MCF 10A (cell line): ENCODE results near the gene GPR27. TPM values are rescaled to one million over a fixed set of nuclear protein-coding genes. Genes with fewer than 3 reads are reported as not detected.

Source experiments
- BruUV-seq: library from RNA; stranded (reverse); fragments of 400-500 nt; replicated peaks from 2 replicates; lab custom pipeline; 2021; lab: Mats Ljungman, UMichigan
- CTCF ChIA-PET: fragments of 300-600 bp; sonication (Branson Sonifier 250); formaldehyde crosslinking; extraction: SDS; loops from one replicate; lab custom pipeline; 2021; ENCODE audit warnings: antibody characterized with exemption, inconsistent platforms; lab: Yijun Ruan, JAX
- POLR2A ChIA-PET: fragments of 300-600, 350-650 bp; sonication (Branson Sonifier 250); formaldehyde crosslinking; extraction: SDS; loops from one replicate; lab custom pipeline; 2020; ENCODE audit warnings: antibody characterized with exemption, inconsistent platforms; lab: Yijun Ruan, JAX
- DNase-seq: peaks from one replicate; pipeline ENCODE4 v3.0.0-alpha.2; 2018; ENCODE audit not compliant: unreplicated experiment
- H3K27ac Mint-ChIP-seq: one replicate; pipeline ENCODE4 v1.8.0; 2022; ENCODE audit warnings: mild to moderate bottlenecking, low read depth, mixed read lengths; ENCODE audit not compliant: unreplicated experiment
- H3K27me3 Mint-ChIP-seq: one replicate; pipeline ENCODE4 v1.8.0; 2022; ENCODE audit warnings: mixed read lengths; ENCODE audit not compliant: insufficient read depth, unreplicated experiment
- H3K36me3 Mint-ChIP-seq: one replicate; pipeline ENCODE4 v1.8.0; 2022; ENCODE audit warnings: mild to moderate bottlenecking, moderate library complexity, mixed read lengths; ENCODE audit not compliant: insufficient read depth, unreplicated experiment
- H3K4me1 Mint-ChIP-seq: one replicate; pipeline ENCODE4 v1.8.0; 2022; ENCODE audit warnings: mixed read lengths; ENCODE audit not compliant: insufficient read depth, unreplicated experiment
- H3K4me3 Mint-ChIP-seq: one replicate; pipeline ENCODE4 v1.8.0; 2022; ENCODE audit warnings: mild to moderate bottlenecking, moderate library complexity, mixed read lengths; ENCODE audit not compliant: unreplicated experiment
- H3K9me3 Mint-ChIP-seq: one replicate; pipeline ENCODE4 v1.8.0; 2022; ENCODE audit warnings: mixed read lengths; ENCODE audit not compliant: unreplicated experiment
- intact Hi-C: fragments of 100-400 bp; cut with micrococcal nuclease; formaldehyde crosslinking; loops from 2 replicates; pipeline ENCODE4 v1.14.1; 2022
- total RNA-seq: library from RNA; stranded (reverse); gene quantifications from 2 replicates; pipeline ENCODE4 v1.2.3, GENCODE V29; 2022
- TF ChIP-seq, protein P1 (sequence below): fragments of 200-600 bp; IDR thresholded peaks from one replicate; pipeline ENCODE4 v1.8.0; 2022; ENCODE audit warnings: antibody characterized with exemption, mild to moderate bottlenecking; ENCODE audit not compliant: unreplicated experiment

Gene GPR27
- total RNA-seq, 1 experiment from 2014 or later = 4.4 TPM

GRCh38 chr3:71742621-71743020, 11.0 kb upstream of the GPR27 start:
- intact Hi-C loops = no loop called here
- no peak for DNase-seq
- H3K9me3 Mint-ChIP-seq = peaks cover 27% of the 10 kb centered on the region
- H3K27me3 Mint-ChIP-seq = peaks cover 19% of the 10 kb centered on the region
- ChIA-PET POLR2A (interaction anchor here (0.7 to 1.6 kb wide), 3 partner anchors 8 to 29 kb away, joined by 3 read pairs; no protein-coding TSS in a partner anchor), CTCF (interaction anchor here (0.8 to 1.7 kb wide), 2 partner anchors 13 to 594 kb away, joined by 3 to 11 read pairs; no protein-coding TSS in a partner anchor)
- TF ChIP-seq, protein P1, sequence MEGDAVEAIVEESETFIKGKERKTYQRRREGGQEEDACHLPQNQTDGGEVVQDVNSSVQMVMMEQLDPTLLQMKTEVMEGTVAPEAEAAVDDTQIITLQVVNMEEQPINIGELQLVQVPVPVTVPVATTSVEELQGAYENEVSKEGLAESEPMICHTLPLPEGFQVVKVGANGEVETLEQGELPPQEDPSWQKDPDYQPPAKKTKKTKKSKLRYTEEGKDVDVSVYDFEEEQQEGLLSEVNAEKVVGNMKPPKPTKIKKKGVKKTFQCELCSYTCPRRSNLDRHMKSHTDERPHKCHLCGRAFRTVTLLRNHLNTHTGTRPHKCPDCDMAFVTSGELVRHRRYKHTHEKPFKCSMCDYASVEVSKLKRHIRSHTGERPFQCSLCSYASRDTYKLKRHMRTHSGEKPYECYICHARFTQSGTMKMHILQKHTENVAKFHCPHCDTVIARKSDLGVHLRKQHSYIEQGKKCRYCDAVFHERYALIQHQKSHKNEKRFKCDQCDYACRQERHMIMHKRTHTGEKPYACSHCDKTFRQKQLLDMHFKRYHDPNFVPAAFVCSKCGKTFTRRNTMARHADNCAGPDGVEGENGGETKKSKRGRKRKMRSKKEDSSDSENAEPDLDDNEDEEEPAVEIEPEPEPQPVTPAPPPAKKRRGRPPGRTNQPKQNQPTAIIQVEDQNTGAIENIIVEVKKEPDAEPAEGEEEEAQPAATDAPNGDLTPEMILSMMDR = no peak
- no TSS peak for BruUV-seq
- H3K36me3 Mint-ChIP-seq = no peaks in the 10 kb centered on the region
- no peaks in the 10 kb centered on the region for H3K4me1 Mint-ChIP-seq
- no peak overlapping the region for H3K27ac Mint-ChIP-seq
- H3K4me3 Mint-ChIP-seq = no peak overlapping the region

- CTCF ChIA-PET = interaction anchor here (0.5 to 3.4 kb wide), 3 partner anchors 15 to 1078 kb away, joined by 3 to 15 read pairs (median 3); no protein-coding TSS in a partner anchor
- no TSS peak for BruUV-seq
- POLR2A ChIA-PET = no interaction called here
- H3K9me3 Mint-ChIP-seq = peaks cover 27% of the 10 kb centered on the region
- H3K27me3 Mint-ChIP-seq = no peaks in the 10 kb centered on the region
- H3K4me1 Mint-ChIP-seq = no peaks in the 10 kb centered on the region
- H3K4me3 Mint-ChIP-seq = no peak overlapping the region
- H3K36me3 Mint-ChIP-seq = no peaks in the 10 kb centered on the region
- intact Hi-C loops = no loop called here
- TF ChIP-seq, protein P1 = no peak
- DNase-seq = no peak
- H3K27ac Mint-ChIP-seq = no peak overlapping the region
These were observed 8.9 kb upstream of the GPR27 start for GRCh38 chr3:71744738-71745137.

DNA sequence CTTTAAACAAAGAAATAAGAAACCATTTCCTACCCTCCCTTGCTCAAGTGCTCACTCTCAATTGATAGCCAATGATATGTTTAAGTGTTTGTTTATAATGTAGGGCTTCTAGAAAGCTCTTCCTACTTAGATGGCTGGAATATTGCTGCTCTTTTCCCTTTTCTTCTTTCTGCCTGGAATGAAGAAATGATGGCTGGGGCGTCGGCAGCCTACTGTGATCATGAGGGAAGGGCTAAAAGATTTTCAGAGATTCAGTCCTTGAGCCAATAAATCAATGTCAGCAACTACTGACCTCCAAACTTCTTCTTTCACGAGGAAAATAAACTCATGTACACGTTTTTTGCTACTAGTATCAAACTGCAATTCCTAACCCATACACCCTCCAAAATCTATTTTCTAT, 2.1 kb upstream of the GPR27 start:
- no TSS peak for BruUV-seq
- CTCF ChIA-PET = no interaction called here
- H3K4me1 Mint-ChIP-seq = no peaks in the 10 kb centered on the region
- POLR2A ChIA-PET = no interaction called here
- H3K27ac Mint-ChIP-seq = no peak overlapping the region
- DNase-seq = no peak
- H3K36me3 Mint-ChIP-seq = no peaks in the 10 kb centered on the region
- no peaks in the 10 kb centered on the region for H3K9me3 Mint-ChIP-seq
- TF ChIP-seq, protein P1 = no peak
- no peak overlapping the region for H3K4me3 Mint-ChIP-seq
- peaks cover 8% of the 10 kb centered on the region for H3K27me3 Mint-ChIP-seq
- intact Hi-C loops = no loop called here

DNA sequence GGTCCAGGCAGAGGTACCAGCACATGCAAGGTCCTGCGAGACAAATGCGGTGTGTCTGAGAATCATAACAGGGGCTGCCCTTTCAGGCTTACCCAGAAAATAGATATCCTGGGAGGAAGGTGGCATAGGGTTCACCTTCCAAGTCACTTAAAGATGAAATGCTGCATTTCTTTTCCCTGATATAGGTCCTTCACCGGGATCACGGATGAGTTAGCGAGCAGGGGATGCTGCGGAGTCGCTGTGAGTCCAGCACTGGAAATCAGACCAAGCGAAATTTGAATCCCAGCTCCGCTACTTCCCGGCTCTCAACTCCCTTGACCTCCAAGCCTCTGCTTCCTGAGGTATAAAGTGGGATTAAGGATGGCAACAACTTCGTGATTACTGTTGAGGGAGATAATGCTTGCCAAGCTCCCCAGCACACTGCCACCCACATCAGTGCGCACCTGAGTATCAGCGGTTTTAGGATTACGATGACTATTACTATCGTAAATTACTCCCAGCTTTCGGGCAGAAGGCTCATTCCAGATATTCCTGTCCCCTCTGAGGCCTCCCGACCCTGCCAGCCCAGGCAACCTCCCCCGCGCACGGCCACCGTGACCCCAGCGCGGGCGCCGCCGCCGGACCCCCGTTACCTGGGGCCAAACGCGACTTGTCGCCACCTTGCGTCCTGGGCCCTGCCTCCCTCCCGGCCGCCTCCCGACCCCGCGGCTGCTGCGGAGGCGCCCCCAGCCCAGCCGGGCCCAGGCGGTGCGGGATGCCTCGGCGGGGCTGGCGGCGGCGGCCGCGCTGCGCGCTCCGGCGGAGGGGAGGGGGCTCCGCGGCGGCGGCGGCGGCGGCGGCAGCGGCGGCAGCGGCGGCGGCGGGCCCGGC, 589 bp upstream of the GPR27 start:
- peaks cover 17% of the 10 kb centered on the region for H3K27me3 Mint-ChIP-seq
- H3K27ac Mint-ChIP-seq = no peak overlapping the region
- no peak for DNase-seq
- TF ChIP-seq, protein P1 = no peak
- ChIA-PET CTCF (interaction anchor here (0.7 kb wide), 1 partner anchor 123 kb away, joined by 3 read pairs; no protein-coding TSS in a partner anchor), POLR2A (no interaction called here)
- H3K9me3 Mint-ChIP-seq = no peaks in the 10 kb centered on the region
- peak overlapping the region; percentile 51 for H3K4me3 Mint-ChIP-seq
- H3K4me1 Mint-ChIP-seq = no peaks in the 10 kb centered on the region
- H3K36me3 Mint-ChIP-seq = no peaks in the 10 kb centered on the region
- BruUV-seq = no TSS peak
- intact Hi-C loops = no loop called here
